GM19238 (cell line): ENCODE results near the gene CTDSPL.

Experiments used
- DNase-seq: peaks from one replicate; pipeline ENCODE4 v3.0.0; 2011; ENCODE audit warnings: low spot score; ENCODE audit not compliant: insufficient read length

CTDSPL gene

GRCh38 chr3:38000242-38000916 lies 138.7 kb downstream of the CTDSPL start:
- no peak for DNase-seq

GRCh38 chr3:38000965-38001455 lies 139.3 kb downstream of the CTDSPL start:
- DNase-seq, result no peak

GRCh38 chr3:38001456-38002081 lies 139.9 kb downstream of the CTDSPL start:
- no peak for DNase-seq

GRCh38 chr3:38002291-38002876 lies 140.7 kb downstream of the CTDSPL start:
- no peak for DNase-seq

- DNase-seq, result no peak
Measured at GRCh38 chr3:38002940-38003339, 141.3 kb downstream of the CTDSPL start.

GRCh38 chr3:38003371-38003816 lies 141.7 kb downstream of the CTDSPL start:
- no peak for DNase-seq

GRCh38 chr3:38003817-38004414 lies 142.2 kb downstream of the CTDSPL start:
- DNase-seq, result no peak

GRCh38 chr3:38004415-38005075 lies 142.9 kb downstream of the CTDSPL start:
- DNase-seq, result no peak

GRCh38 chr3:38005076-38006020 lies 143.7 kb downstream of the CTDSPL start:
- DNase-seq, result no peak

GRCh38 chr3:38006031-38006430 lies 144.4 kb downstream of the CTDSPL start:
- DNase-seq, result no peak

GRCh38 chr3:38006445-38006995 lies 144.8 kb downstream of the CTDSPL start:
- no peak for DNase-seq

- no peak for DNase-seq
Measured at GRCh38 chr3:38007754-38008090, 146.0 kb downstream of the CTDSPL start.

GRCh38 chr3:38008191-38008701 lies 146.6 kb downstream of the CTDSPL start:
- no peak for DNase-seq

- DNase-seq, result no peak
Measured at GRCh38 chr3:38008971-38009580, 147.4 kb downstream of the CTDSPL start.

GRCh38 chr3:38009807-38010591 lies 148.3 kb downstream of the CTDSPL start:
- no peak for DNase-seq

- no peak for DNase-seq
Measured at GRCh38 chr3:38011111-38011510, 149.4 kb downstream of the CTDSPL start.

- no peak for DNase-seq
Measured at GRCh38 chr3:38015485-38015884, 153.8 kb downstream of the CTDSPL start.

- no peak for DNase-seq
Measured at GRCh38 chr3:38015984-38016383, 154.3 kb downstream of the CTDSPL start.

GRCh38 chr3:38016410-38016809 lies 154.7 kb downstream of the CTDSPL start:
- DNase-seq, result no peak
